GM19099 (cell line): ENCODE results near the gene SUN1.

ENCODE experiments used
- POLR2A ChIP-seq: IDR thresholded peaks from 3 replicates; pipeline ENCODE4 v1.6.1; 2011; ENCODE audit warnings: low read depth; ENCODE audit not compliant: insufficient read length; ENCODE audit errors: extremely low read depth

Gene SUN1

GRCh38 chr7:876077-876971, 44.0 kb downstream of the SUN1 start, which contains the start of gene GET4:
TSS of gene GET4 (plus strand) at chr7:876554. CDS start at chr7:876646, 92 bp downstream.
- TF ChIP-seq POLR2A, result peak; percentile 86

GRCh38 chr7:876972-877311, 44.7 kb downstream of the SUN1 start:
- TF ChIP-seq POLR2A, result no peak

- TF ChIP-seq POLR2A, result no peak
Measured at GRCh38 chr7:877312-878232, 45.3 kb downstream of the SUN1 start.

- no peak for TF ChIP-seq POLR2A
Measured at GRCh38 chr7:879093-879492, 46.8 kb downstream of the SUN1 start.

- TF ChIP-seq POLR2A, result no peak
Measured at GRCh38 chr7:879706-880105, 47.4 kb downstream of the SUN1 start.

GRCh38 chr7:880450-880849, 48.2 kb downstream of the SUN1 start:
- TF ChIP-seq POLR2A, result no peak

- TF ChIP-seq POLR2A, result no peak
Measured at GRCh38 chr7:881441-882234, 49.4 kb downstream of the SUN1 start.

GRCh38 chr7:882336-883035, 50.2 kb downstream of the SUN1 start:
- TF ChIP-seq POLR2A, result no peak

- TF ChIP-seq POLR2A, result no peak
Measured at GRCh38 chr7:883055-884021, 51.1 kb downstream of the SUN1 start.

GRCh38 chr7:884191-885003, 52.1 kb downstream of the SUN1 start:
- TF ChIP-seq POLR2A, result no peak

- no peak for TF ChIP-seq POLR2A
Measured at GRCh38 chr7:885261-885892, 53.1 kb downstream of the SUN1 start.
